Neural cell (in vitro differentiated cells): ENCODE results near the gene MRPL22. TPM values are rescaled to one million over a fixed set of nuclear protein-coding genes. Genes with fewer than 3 reads are reported as not detected.

Experiments used
- H2AFZ ChIP-seq: fragments of 200-600, 300-800 bp; sonication (generic), shearing (Covaris generic); 2 replicates; pipeline ENCODE4 v1.6.0; 2014; ENCODE audit warnings: low read depth, mild to moderate bottlenecking, antibody characterized with exemption, low read length, moderate library complexity
- H3F3A ChIP-seq: fragments of 200-600 bp; shearing (Covaris generic); 2 replicates; pipeline ENCODE4 v1.6.1; 2016; ENCODE audit warnings: mild to moderate bottlenecking, moderate library complexity, mixed read lengths, antibody characterized with exemption, low read length; ENCODE audit not compliant: insufficient read depth, poor library complexity, severe bottlenecking
- H3K27ac ChIP-seq: fragments of 200-600, 300-800 bp; sonication (generic), shearing (Covaris generic); 2 replicates; pipeline ENCODE4 v1.5.1; 2014; ENCODE audit warnings: mild to moderate bottlenecking, low read length, moderate library complexity
- H3K27me3 ChIP-seq: fragments of 300-800, 200-600 bp; sonication (generic), shearing (Covaris generic); 2 replicates; pipeline ENCODE4 v1.6.0; 2014; ENCODE audit warnings: mild to moderate bottlenecking, low read depth, low read length, moderate library complexity; ENCODE audit not compliant: insufficient read depth
- H3K36me3 ChIP-seq: fragments of 300-800, 200-600 bp; sonication (generic), shearing (Covaris generic); 2 replicates; pipeline ENCODE4 v1.5.1; 2014; ENCODE audit warnings: mild to moderate bottlenecking, antibody characterized with exemption, low read length, moderate library complexity; ENCODE audit not compliant: insufficient read depth
- H3K4me2 ChIP-seq: fragments of 300-800, 200-600 bp; sonication (generic), shearing (Covaris generic); 2 replicates; pipeline ENCODE4 v1.6.0; 2014; ENCODE audit warnings: mild to moderate bottlenecking, low read length
- H3K4me3 ChIP-seq: fragments of 300-800, 200-600 bp; sonication (generic), shearing (Covaris generic); 2 replicates; pipeline ENCODE4 v1.5.1; 2014; ENCODE audit warnings: mild to moderate bottlenecking, low read length, moderate library complexity
- H3K79me2 ChIP-seq: fragments of 200-600 bp; shearing (Covaris generic); replicated peaks from 2 replicates; pipeline ENCODE4 v1.6.0; 2014; ENCODE audit warnings: mild to moderate bottlenecking, low read length, moderate library complexity; ENCODE audit not compliant: insufficient read depth
- H3K9ac ChIP-seq: fragments of 300-800, 200-600 bp; sonication (generic), shearing (Covaris generic); 2 replicates; pipeline ENCODE4 v1.6.1; 2016; ENCODE audit warnings: mild to moderate bottlenecking, low read length, mixed read lengths
- H3K9me2 ChIP-seq: fragments of 200-600 bp; shearing (Covaris generic); 2 replicates; pipeline ENCODE4 v1.6.1; 2016; ENCODE audit warnings: mild to moderate bottlenecking, low read length, mixed read lengths; ENCODE audit not compliant: insufficient read depth
- H3K9me3 ChIP-seq: fragments of 200-600, 300-800 bp; sonication (generic), shearing (Covaris generic); 2 replicates; pipeline ENCODE4 v1.6.1; 2016; ENCODE audit warnings: mild to moderate bottlenecking, mixed run types, low read length, moderate library complexity, mixed read lengths
- H4K20me1 ChIP-seq: fragments of 200-600 bp; shearing (Covaris generic); 2 replicates; pipeline ENCODE4 v1.6.1; 2016; ENCODE audit warnings: mild to moderate bottlenecking, mixed run types; ENCODE audit not compliant: insufficient read depth
- EP300 ChIP-seq: fragments of 450-650 bp; conservative IDR thresholded peaks from 2 replicates; pipeline ENCODE4 v1.6.1; 2014; ENCODE audit warnings: antibody characterized with exemption, mild to moderate bottlenecking, moderate library complexity; ENCODE audit not compliant: poor library complexity, severe bottlenecking
- EZH2 ChIP-seq: fragments of 200-600, 300-800 bp; shearing (Covaris generic), sonication (generic); IDR thresholded peaks from 2 replicates; pipeline ENCODE4 v1.6.1; 2014; ENCODE audit warnings: antibody characterized with exemption, low read length, borderline replicate concordance, mild to moderate bottlenecking; ENCODE audit not compliant: insufficient read depth, poor library complexity, severe bottlenecking
- MXI1 ChIP-seq: fragments of 450-650 bp; conservative IDR thresholded peaks from 2 replicates; pipeline ENCODE4 v1.6.1; 2014; ENCODE audit warnings: antibody characterized with exemption, mild to moderate bottlenecking; ENCODE audit not compliant: poor library complexity, severe bottlenecking
- POLR2AphosphoS5 ChIP-seq: IDR thresholded peaks from 2 replicates; pipeline ENCODE4 v1.6.1; 2012
- RAD21 ChIP-seq: fragments of 450-650 bp; conservative IDR thresholded peaks from 2 replicates; pipeline ENCODE4 v1.6.1; 2014; ENCODE audit warnings: antibody characterized with exemption, mild to moderate bottlenecking, moderate library complexity
- SMC3 ChIP-seq: fragments of 450-650 bp; conservative IDR thresholded peaks from 2 replicates; pipeline ENCODE4 v1.6.1; 2014; ENCODE audit warnings: antibody characterized with exemption, mild to moderate bottlenecking, moderate library complexity; ENCODE audit not compliant: poor library complexity
- TAF1 ChIP-seq: IDR thresholded peaks from 2 replicates; pipeline ENCODE4 v1.6.1; 2012; ENCODE audit warnings: low read depth
- polyA plus RNA-seq: library from polyadenylated mRNA; depleted of rRNA; stranded (reverse); fragments of >200 nt; gene quantifications from 2 replicates; pipeline ENCODE4 v1.2.3, GENCODE V29; 2014
- TF ChIP-seq, protein P1 (sequence below): fragments of 450-650 bp; IDR thresholded peaks from 2 replicates; pipeline ENCODE4 v1.5.1; 2014; ENCODE audit warnings: antibody characterized with exemption, mild to moderate bottlenecking, moderate library complexity; ENCODE audit not compliant: poor library complexity, severe bottlenecking
- TF ChIP-seq, protein P2 (sequence below): IDR thresholded peaks from 2 replicates; pipeline ENCODE4 v1.6.1; 2012; ENCODE audit warnings: borderline replicate concordance

The MRPL22 gene
- polyA plus RNA-seq, 1 donor from 2014 or later = 28.0 TPM

GRCh38 chr5:154944716-154945115 is 3.8 kb downstream of the MRPL22 start:
- Histone ChIP-seq H4K20me1 (no peaks in the 10 kb centered on the region), H3K27ac (no peak overlapping the region)

GRCh38 chr5:154945695-154946301 is 4.9 kb downstream of the MRPL22 start:
- H3K4me3 ChIP-seq = no peak overlapping the region

More at GRCh38 chr5:154944716-154945115, 3.8 kb downstream of the MRPL22 start:
- Histone ChIP-seq H3K9me2 (no peaks in the 10 kb centered on the region), H3K4me3 (no peak overlapping the region), H3F3A (no peaks in the 10 kb centered on the region), H3K79me2 (peaks cover 46% of the 10 kb centered on the region), H2AFZ (no peak overlapping the region), H3K9ac (no peak overlapping the region), H3K27me3 (no peaks in the 10 kb centered on the region), H3K36me3 (no peaks in the 10 kb centered on the region), H3K4me2 (no peak overlapping the region), H3K9me3 (no peaks in the 10 kb centered on the region)
- TF ChIP-seq EZH2 (no peak), SMC3 (no peak), RAD21 (no peak), POLR2AphosphoS5 (no peak), MXI1 (no peak), EP300 (no peak), TAF1 (no peak)
- TF ChIP-seq, protein P1, sequence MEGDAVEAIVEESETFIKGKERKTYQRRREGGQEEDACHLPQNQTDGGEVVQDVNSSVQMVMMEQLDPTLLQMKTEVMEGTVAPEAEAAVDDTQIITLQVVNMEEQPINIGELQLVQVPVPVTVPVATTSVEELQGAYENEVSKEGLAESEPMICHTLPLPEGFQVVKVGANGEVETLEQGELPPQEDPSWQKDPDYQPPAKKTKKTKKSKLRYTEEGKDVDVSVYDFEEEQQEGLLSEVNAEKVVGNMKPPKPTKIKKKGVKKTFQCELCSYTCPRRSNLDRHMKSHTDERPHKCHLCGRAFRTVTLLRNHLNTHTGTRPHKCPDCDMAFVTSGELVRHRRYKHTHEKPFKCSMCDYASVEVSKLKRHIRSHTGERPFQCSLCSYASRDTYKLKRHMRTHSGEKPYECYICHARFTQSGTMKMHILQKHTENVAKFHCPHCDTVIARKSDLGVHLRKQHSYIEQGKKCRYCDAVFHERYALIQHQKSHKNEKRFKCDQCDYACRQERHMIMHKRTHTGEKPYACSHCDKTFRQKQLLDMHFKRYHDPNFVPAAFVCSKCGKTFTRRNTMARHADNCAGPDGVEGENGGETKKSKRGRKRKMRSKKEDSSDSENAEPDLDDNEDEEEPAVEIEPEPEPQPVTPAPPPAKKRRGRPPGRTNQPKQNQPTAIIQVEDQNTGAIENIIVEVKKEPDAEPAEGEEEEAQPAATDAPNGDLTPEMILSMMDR = no peak
- TF ChIP-seq, protein P2, sequence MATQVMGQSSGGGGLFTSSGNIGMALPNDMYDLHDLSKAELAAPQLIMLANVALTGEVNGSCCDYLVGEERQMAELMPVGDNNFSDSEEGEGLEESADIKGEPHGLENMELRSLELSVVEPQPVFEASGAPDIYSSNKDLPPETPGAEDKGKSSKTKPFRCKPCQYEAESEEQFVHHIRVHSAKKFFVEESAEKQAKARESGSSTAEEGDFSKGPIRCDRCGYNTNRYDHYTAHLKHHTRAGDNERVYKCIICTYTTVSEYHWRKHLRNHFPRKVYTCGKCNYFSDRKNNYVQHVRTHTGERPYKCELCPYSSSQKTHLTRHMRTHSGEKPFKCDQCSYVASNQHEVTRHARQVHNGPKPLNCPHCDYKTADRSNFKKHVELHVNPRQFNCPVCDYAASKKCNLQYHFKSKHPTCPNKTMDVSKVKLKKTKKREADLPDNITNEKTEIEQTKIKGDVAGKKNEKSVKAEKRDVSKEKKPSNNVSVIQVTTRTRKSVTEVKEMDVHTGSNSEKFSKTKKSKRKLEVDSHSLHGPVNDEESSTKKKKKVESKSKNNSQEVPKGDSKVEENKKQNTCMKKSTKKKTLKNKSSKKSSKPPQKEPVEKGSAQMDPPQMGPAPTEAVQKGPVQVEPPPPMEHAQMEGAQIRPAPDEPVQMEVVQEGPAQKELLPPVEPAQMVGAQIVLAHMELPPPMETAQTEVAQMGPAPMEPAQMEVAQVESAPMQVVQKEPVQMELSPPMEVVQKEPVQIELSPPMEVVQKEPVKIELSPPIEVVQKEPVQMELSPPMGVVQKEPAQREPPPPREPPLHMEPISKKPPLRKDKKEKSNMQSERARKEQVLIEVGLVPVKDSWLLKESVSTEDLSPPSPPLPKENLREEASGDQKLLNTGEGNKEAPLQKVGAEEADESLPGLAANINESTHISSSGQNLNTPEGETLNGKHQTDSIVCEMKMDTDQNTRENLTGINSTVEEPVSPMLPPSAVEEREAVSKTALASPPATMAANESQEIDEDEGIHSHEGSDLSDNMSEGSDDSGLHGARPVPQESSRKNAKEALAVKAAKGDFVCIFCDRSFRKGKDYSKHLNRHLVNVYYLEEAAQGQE = no peak

More at GRCh38 chr5:154945695-154946301, 4.9 kb downstream of the MRPL22 start:
- Histone ChIP-seq H3K9ac (no peak overlapping the region), H3F3A (no peaks in the 10 kb centered on the region), H3K27me3 (no peaks in the 10 kb centered on the region), H4K20me1 (no peaks in the 10 kb centered on the region), H3K9me3 (no peaks in the 10 kb centered on the region), H3K36me3 (no peaks in the 10 kb centered on the region), H3K9me2 (no peaks in the 10 kb centered on the region), H2AFZ (no peak overlapping the region), H3K79me2 (peaks cover 50% of the 10 kb centered on the region), H3K27ac (no peak overlapping the region), H3K4me2 (no peak overlapping the region)
- TF ChIP-seq RAD21 (peak; percentile 67), TAF1 (no peak), EZH2 (no peak), POLR2AphosphoS5 (no peak), MXI1 (no peak), SMC3 (peak; percentile 75), EP300 (no peak)
- TF ChIP-seq, protein P1 = peak; percentile 73
- TF ChIP-seq, protein P2 = no peak
